Activated T-cell treated with anti-CD3 and anti-CD28 coated beads, Interleukin-2, amount 50 U/mL, for 1 hour (primary cell): ENCODE data around the gene TCERG1L.
"Not testable (repeated sequence)": the region's sequence is repeated elsewhere in the genome, so short reads cannot be mapped to it uniquely, and the experiment has no call there.

Experiments used
- DNase-seq: peaks from one replicate; pipeline ENCODE4 v3.0.0-alpha.2; 2020

Gene TCERG1L

DNA sequence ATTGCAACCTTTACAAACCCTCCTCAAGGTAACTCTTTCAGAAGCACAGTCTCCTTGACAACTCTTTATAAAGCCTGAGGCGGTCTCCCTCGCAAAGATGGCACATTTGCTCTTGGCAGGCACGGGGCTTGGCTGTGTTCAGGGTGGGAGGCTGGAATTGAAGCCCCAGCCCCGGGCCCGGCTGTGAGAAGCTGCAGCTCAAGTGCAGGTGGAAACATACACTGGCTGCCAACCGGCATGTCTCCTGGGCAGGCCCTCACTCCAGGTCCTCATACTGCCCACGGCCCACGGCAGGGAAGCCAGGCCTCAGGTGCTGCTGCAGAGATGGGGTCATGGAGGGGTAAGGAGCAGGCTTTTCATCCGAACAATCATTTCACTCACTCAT lies 194.5 kb downstream of the TCERG1L start:
- DNase-seq = no peak

DNA sequence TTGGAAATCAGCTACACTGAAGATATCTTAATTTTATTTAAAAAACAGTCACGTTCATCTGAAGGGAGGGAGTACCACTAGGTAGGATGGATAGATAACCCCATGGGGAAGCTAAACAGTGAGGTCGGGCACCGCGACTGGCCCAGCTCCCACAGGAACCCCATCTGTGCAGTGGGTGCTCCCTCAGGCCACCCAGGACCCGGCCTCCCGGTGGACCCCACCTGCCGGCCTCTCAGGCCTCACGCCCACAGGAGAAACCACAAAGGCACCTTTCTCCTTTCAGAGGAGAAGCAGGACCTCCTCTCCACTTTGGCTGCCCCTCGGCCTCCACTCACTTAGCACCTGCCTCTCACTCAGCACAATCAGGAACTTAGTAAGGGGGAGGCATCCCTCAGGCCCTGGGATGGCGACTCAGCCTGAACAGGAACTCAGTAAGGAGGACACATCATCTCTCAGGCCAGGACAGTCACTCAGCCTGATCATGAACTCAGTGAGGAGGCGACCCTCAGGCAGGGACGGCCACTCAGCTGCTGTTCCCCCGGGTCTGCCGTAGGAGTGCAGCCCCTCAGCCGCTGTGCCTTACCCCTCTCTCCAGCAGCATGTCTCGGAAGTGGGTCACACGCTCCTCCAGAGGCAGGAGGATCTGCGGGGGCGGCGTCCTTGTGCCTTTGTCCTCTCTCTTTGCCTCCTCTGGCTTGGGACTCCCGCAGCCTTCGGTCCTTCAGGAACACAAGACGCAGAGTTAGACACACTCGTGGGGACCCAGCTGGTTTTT lies 195.1 kb downstream of the TCERG1L start:
- no peak for DNase-seq

DNA sequence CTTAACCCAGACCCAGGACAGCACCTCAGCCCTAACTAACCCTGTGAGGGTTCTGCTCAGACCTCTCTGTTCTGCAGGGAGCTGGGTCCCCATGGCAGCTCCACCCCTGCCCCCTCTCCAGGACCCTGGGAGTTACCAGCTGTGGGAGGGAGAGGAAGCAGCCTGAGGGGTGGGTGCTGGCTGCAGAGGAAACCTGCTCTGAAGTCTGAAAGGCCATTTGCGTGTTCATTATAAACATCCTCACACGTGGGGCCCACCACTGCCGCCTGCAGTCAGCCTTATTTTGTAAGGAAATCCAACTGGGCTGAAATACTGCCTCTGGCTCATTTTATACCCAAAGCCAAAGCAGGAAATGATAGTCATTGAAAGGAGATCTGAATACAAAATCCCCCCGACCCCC lies 195.7 kb downstream of the TCERG1L start:
- DNase-seq = no peak

DNA sequence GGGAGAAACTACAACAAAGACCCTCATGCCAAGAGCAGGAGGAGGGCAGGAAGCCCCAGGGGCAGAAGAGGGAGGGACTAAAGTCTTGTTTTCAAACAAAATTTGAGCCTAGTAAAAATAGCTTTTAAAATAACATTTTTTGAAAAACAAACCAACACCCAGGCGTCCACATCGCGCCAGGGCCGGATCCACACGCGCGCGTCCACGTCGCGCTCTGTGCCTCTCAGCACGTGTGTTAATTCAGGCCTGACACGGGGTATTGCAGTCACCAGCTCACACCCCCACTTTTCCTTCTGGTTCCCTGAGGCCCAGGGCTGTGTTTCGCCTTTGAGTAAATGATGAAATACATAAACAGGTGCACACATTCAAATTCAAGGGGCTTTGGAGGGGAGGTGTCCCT lies 196.2 kb downstream of the TCERG1L start:
- no peak for DNase-seq

DNA sequence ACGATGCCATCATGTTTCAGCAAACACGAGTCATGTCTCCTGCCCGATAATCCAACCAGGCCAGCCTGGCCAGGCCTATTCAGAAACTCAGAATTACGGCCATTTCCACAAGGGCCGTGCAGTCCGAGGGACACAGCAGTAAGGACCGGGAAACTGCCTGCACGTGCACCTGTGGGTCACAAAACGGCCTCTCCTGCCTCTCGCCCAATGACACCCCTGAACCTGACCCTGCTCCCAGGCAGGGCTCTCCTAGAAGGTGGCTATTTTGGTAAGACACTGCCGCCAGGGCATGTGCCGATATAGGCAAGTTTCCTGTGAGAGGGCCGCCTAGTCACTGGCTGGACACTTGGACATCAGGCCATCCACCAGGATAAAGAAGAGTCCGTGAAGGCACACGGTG lies 196.7 kb downstream of the TCERG1L start:
- no peak for DNase-seq

DNA sequence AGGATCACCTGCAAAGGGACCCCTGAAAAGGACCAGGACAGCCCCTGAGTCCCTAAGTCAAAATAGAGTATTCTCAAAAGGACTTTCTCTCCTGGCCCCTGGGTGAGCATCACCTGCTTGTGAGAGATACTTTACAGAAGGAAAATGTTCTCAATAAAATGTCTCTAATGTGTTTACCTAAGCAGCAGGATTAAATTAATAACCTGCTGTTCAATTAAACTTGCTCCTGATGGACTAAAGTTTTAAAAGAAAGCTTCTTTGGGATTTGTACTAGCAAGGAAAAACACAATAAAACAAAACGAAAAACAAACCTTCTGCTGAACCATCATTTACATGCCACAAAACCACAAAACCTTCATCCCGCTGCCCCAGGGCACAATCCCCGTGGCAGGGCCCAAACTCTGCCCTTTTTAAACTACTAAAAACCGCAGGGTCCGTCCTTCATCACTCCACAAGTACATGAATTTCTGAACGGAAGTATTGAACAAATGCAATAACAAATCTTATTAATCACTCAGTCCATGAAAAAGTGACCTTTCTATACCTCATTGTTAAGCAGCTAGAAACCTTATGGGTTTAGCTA lies 197.7 kb downstream of the TCERG1L start:
- no peak for DNase-seq

DNA sequence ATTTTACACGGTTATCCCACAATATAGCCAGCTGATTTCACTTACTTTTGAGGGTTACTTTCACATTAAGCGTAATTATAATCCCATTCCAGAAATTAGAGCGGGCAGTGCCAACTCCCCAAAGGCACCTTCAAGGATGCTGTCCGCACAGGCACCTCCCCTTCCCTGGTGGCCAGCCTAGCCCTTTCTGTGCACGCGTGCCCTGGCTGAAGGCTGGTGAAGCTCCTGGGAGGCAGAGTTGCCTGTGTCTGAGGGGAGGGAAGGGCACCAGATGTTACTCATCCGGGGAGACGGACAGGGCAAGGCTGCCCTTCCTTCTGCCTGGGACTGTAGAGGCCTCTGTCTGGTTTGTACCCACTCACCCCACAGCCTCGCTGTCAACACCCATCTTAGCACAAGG lies 198.4 kb downstream of the TCERG1L start:
- no peak for DNase-seq

DNA sequence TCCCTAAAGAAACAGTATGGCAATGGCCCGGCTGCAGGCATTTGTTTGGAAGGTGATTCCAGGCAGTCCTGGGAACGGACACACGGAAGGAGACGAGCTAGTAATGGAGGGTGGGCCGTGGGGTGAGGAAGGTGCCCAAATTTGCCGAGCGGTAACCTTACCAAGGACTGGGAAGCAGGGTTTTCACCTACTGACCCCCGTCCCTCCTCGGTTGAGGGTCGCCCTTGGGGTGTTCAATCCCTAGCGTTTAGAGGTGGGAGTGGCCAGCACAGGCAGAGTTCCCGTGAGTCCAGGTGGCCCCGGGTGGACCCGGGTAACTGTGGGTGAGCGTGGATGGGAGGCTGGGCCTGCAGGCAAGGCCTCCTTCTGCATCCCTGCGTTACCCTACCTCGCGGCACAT lies 198.8 kb downstream of the TCERG1L start:
- DNase-seq = no peak

DNA sequence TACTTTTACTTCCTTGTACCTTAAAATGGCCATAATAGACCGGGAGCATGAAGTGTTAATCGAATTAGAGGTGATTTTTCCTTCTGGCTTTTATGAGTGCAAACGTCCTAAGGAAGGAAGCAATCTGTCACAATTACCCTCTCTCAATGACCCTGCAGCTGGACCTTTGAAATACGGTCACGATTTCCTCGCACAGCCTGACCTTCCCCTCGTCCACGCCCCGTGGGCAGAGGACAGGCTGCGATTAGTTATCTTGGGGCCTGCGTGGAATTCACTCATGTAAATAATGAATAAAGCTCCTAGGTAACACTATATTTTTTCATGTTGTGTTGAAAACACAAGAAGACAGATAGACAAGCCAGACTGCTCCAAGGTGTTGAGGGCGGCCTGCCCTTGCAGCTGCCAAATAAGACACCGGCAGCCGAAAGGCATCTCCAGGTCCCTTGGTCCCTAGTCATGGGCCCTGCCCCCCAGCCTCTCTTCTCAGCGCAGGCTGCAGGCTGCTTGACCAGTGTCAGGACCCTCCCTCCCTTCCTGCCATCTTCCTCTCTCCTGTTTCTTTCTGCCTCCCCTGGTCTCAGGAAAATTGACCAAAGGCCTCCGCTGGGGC lies 199.9 kb downstream of the TCERG1L start:
- DNase-seq = no peak

DNA sequence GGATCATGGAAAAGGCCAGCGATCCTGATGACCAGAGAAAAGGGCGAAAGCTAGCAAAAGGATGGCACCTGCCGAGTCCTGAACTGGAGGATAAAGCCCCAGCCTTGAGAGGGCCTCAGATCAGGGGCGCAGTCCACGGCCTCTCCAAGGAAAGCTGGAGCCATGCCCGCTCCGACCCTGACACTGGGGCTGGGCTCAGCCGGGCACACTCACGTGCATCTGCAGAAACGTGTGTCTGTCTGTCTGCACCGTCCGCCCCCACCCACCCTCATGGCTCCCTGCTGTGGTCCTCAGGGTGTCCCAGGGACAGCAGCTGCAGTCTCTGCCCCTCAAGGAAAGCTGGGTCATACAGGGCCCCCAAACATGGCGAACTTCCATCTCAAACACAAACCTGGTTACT lies 200.5 kb downstream of the TCERG1L start:
- DNase-seq = no peak

DNA sequence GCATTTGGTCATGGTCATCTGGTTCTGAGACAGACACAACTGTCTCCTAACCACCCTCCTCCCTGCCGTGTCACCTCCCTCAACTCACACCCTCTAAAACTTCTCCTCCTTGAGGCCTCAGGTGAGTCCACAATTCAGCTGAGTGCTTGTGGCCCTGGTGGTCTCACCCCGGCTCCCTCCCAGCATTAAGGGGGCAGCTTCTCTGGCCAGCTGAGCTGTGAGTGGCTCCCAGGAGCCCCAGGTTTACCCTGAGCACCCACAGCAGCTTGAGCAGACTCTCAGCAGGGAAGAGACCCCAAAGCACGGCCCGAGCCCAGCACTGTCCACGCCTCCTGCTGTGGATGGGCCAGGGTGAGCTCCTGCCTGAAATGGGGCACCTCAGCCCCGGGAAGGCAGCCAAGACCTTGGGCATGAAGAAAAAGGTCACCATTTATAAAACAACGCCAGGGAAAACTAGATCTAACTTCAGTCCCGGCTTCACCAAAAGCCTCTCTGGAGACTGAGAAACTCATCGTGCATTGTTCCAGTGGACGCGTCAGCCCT lies 201.2 kb downstream of the TCERG1L start:
- no peak for DNase-seq

DNA sequence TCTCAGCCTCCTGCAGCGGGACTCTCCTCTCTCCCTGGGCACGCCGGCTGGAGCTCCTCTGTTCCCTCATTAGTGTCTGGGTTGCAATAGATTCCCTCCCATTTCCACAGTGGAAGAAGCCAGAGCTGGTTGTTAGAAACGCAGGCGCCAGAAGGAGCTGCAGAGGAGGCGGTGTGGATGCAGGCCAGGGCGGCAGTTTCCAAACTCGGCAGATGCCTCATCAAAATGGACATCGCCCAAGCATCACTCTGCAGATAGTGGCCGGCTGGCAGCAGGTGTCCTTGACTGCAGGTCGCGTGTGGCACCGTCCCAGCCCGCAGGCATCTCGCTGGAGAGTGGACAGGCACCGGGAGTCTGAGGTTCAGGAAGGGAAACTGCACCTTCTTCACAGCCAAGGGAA lies 201.8 kb downstream of the TCERG1L start:
- no peak for DNase-seq

DNA sequence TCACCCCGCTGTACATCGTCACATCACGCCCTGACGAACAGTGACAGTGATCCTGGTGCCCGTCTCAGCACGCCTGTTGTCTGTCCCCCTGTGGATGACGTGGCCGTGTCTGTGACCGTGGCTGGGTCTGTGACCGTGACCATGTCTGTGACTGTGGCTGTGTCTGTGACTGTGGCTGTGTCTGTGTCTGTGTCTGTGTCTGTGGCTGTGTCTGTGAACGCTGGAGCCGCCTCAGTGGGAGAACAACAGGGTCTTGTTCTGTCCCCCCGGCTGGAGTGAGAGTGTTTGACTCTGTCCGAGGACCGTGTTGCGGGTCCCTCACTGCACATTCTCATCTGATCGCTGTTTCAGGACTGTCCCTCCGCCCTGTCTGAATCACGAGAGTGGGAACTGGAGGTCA lies 202.2 kb downstream of the TCERG1L start:
- no peak for DNase-seq

DNA sequence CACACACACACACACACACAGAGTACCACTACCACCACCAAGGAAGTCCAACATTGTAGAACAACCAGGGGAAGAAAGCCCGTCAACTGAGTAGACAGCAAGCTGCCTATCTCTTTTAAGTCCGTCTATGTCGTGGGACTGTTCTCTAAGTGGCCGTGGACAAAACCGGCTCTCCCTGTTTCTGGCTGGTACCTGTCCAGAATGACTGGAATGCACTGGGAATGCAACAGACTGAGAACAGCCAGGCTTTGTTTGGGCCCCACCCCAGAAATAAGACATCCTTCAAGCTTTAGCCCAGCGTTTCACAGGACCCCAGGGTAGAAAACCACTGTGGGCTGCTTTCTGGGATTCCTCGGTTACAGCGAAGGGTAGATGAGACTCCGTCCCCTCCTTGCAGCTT lies 203.6 kb downstream of the TCERG1L start:
- no peak for DNase-seq

DNA sequence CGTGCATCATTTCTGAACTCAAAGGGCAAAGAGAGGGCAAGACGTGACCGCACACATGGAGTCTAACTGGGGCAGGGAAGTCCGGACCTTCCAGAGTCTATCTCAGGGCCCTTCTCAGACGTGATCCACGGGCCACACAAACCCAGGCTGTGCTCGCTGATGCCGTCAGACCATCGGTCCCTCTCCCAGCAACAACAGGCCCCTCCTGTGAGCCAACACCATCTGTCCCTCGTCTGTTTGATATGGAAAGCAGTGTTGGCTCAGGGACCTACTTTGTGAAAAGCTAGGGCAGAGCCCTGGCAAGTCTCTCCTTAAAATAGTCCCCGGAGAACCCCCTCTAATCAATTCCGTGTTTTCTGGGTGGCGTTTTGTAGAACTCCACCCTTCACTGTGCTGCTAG lies 208.8 kb downstream of the TCERG1L start:
- no peak for DNase-seq

DNA sequence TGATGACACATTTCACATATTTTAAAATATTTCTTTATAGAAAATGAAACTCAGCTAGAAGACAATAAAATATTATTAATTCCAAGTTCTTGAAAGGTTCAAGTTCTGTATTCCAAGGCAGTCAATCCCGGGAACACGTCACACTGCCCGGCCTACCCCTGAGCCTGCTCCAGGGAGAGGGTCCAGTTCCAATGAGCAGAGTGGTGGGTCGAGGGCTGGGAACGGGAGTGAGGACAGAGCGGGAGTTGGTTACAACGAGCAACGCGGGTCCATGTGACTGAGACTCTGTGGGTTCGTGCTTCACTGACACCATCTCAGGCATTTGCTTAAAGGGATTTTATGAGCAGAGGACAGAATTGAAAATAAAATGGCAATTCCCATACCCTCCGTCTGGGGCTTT lies 209.4 kb downstream of the TCERG1L start:
- no peak for DNase-seq

DNA sequence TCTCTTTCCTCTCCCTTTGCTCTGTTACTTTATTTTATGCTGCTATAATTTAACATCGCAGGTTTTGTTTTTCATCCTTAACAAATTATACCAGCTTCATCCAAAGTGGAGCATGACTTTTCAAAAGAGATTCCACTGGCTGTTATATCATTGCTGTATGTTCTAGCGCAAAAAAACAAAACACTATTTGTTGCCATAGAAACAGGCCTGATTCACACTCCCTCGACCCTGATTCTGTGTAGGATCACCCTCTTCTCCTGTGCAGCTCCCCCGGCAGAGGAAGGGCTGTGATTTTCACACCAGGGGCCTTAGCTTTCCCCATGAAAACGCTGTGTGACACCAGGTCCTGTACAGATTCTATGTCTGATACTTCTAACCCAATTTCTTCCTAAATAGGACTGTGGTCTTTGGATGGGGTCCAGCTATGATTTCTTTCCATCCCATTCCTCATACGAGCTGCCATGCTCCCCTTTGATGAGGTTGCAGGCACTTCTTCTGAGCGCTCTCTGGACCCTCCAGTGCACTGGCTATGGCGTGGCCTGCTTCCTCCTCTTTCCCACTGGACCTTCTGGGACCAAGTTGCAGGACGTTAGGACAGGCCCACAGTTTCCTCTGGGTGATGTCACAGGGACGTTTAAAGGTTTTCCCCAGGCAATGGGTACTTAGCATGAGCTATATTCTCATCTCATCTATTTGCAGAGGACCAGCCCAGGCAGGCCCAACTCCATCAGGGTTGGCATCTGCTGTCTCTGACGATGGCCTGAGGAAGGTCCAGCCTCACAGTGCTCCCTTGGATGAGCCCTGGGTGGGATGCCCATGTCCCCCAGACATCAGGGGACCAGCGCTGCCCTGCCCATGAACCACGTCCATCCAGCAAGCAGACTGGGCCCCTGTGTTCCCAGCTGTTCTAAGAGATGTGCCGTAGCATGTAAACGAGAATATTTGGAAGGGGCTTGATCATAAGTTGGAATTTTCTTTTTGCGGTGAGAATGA lies 210.8 kb downstream of the TCERG1L start:
- DNase-seq = not testable (repeated sequence)

DNA sequence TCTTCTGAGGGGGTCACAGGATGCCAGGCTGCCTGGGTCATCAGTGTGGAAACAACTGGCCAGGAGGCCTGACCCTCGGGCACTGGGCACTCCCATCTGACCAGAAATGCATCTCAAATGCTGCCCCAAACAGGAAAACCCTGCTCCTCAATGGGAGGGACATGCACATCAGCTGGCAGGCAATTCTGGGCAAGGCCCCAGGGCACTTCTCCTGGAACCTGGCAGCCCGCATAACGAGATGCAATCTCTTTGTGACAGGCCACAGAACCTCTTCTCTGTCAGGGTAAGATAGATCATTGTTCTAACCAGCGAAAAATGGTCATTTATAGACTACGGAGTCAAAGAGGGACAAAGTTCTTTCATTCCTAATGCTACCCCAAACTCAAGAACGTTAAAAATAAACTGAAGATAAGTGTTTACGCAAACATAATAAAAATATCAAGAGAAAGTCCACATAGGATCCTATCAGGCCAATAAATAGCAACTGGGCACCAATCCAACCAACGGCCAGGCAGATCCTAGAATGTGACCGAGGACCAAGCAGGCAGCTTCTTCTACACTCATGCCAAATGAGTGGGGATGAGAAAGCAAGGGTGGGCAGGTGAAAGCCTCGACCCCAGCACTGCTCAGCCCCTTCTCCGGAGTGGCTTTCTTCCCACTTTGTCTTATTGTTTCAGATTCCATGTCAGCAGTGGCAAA lies 212.3 kb downstream of the TCERG1L start:
- DNase-seq = no peak

DNA sequence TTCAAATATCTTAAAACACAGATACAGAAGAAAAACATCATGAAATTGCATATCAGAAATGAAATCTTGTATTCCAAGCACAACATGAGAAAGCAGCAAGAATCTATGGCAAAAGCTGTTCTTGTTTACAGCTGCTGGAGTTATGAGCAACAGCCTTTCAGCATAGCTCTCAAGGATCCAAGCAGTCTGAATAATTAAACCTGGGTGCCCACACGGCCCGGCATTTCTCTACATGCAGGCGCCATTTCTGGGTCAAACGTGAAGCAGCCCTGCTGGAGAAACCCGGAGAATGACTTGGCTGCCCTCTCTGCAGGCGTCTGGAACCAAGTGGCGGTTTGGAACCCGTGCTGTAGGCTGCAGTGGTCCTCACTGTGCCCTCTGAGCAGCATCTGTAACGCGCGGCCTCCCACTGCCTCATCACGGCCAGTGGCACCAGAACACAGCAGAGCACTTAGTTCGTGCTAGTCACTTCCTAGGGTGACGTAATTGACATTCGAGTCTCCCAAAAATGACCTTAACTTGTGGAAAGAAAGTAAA lies 213.0 kb downstream of the TCERG1L start:
- no peak for DNase-seq

DNA sequence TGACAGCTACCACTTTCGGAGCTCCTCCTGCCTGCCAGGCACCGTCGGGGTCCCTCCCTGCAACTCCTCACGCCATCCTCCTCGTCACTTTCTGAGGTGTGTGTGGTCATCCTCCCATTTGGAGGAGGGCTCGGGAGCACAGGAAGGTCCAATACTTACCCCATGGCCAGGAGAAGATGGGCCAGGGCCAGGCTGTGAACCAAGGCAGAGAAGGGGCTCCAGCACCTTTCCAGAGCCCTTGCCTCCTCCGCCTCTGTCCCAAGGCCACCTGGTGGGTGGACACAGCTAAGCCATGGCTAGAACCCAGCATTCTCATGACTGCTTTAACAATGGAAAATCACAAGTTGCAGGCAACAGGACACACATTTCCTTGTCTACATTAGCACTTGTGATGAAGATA lies 215.5 kb downstream of the TCERG1L start:
- DNase-seq = no peak

DNA sequence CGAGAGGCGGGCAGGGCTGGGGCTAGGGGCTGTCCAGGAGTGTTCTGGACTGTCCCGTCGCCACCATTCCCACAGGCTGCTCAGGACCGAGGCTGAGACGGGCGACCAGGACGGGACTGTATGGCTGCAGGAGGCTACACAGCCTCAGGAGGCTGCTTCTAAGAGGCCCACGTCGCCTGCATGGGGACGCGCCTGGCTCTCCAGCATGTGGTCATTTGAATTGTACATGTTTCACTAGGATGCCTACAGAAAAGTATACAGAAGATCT lies 216.3 kb downstream of the TCERG1L start:
- DNase-seq = no peak

DNA sequence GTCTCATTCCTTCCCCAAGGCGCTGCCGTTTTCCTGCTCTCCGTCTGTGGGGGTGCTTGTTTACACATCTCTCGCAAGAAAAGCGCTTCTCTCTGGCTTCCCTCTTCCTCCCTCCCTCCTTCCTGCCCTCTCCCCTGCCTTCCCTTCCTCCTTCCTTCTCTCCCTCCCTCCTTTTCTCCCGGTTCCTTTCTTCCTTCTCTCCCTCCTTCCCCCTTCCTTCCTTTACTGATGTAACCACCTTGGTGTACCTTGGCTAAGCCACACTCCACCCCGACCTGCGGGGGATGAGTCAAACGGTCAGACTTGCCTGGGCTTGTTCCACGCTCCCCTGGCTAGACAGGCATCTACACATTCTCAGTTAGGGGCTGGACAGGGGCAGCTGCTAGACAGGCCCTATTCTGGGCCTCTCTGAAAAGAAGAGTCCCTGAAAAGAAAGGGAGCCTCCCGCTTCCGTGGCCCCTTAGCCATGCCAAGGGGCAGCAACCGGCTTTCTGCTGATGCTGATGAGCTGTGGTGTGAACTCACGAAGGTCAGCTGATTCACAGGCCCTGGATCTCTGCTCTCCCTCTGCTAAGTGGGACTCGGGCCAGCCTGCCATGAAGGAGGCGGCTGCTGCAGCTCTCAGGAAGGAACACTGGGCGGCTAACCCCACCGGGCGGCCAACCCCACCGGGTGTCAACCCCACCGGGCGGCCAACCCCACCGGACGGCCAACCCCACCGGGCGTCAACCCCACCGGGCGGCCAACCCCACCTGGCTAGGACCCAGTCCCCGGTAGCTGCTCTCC lies 216.8 kb downstream of the TCERG1L start:
- DNase-seq = no peak
